K562 (cell line): ENCODE measurements around the gene DLGAP1. TPM values are rescaled to one million over a fixed set of nuclear protein-coding genes. Genes with fewer than 3 reads are reported as not detected.

Experiments used
- ATAC-seq: fragments of 200-7000 bp; cut with Tn5 transposase; 3 replicates; pipeline ENCODE4 v1.9.1; 2020; ENCODE audit warnings: moderate library complexity
- BruUV-seq: library from RNA; stranded (reverse); fragments of 400-500 nt; replicated peaks from 2 replicates; lab custom pipeline; 2021; lab: Mats Ljungman, UMichigan
- CTCF ChIA-PET: fragments of 300-600 bp; formaldehyde crosslinking; extraction: SDS; loops from one replicate; lab custom pipeline; 2021; ENCODE audit warnings: low intra/inter-chr PET ratio; lab: Yijun Ruan, JAX
- POLR2A ChIA-PET: fragments of 300-600, 350-650 bp; sonication (Branson Sonifier 250); formaldehyde crosslinking; extraction: SDS; loops from one replicate; lab custom pipeline; 2021; ENCODE audit warnings: antibody characterized with exemption, inconsistent platforms; lab: Yijun Ruan, JAX
- DNase-seq, 4 experiments: peaks; one replicate each; pipeline versions ENCODE4 v3.0.0 to v3.0.0-alpha.2; 2011 to 2018; ENCODE audit warnings: low spot score in 3 of 4, mixed read lengths in 3 of 4; ENCODE audit errors: extremely low read depth in 1 of 4
- FAIRE-seq: peaks from 2 replicates; lab custom pipeline; 2011; peaks lifted over from hg19 to GRCh38; lab: Jason Lieb, UNC
- H2AFZ ChIP-seq: 2 replicates; pipeline ENCODE4 v1.6.0; 2011; ENCODE audit warnings: low read depth, low read length, control low read depth, inconsistent platforms
- H3K27ac ChIP-seq: fragments of 200-600 bp; 3 replicates; pipeline ENCODE4 v1.8.0; 2011; ENCODE audit warnings: low read depth, mild to moderate bottlenecking, control low read depth, inconsistent platforms, low read length, moderate library complexity, mixed read lengths; ENCODE audit errors: extremely low read depth
- H3K27me3 ChIP-seq, 2 experiments: fragments of 300-600 bp in 1 of 2; 2 replicates in 1 of 2; 3 replicates in 1 of 2; pipeline versions ENCODE4 v1.6.0 to v1.8.0; 2011; ENCODE audit warnings: inconsistent platforms in 2 of 2, low read length in 2 of 2, mild to moderate bottlenecking in 1 of 2, mixed read lengths in 1 of 2, moderate library complexity in 1 of 2; ENCODE audit not compliant: control insufficient read depth in 2 of 2, insufficient read depth in 2 of 2
- H3K36me3 ChIP-seq: fragments of 300-600 bp; 3 replicates; pipeline ENCODE4 v1.8.0; 2011; ENCODE audit warnings: mild to moderate bottlenecking, low read length, inconsistent platforms; ENCODE audit not compliant: control insufficient read depth, insufficient read depth
- H3K4me1 ChIP-seq, 2 experiments: fragments of 200-600 bp in 1 of 2; replicated peaks in 1 of 2; 2 replicates in 1 of 2; 3 replicates in 1 of 2; pipeline versions ENCODE4 v1.5.1 to v1.8.0; 2011; ENCODE audit warnings: inconsistent platforms in 2 of 2, low read length in 2 of 2, mild to moderate bottlenecking in 1 of 2, mixed read lengths in 1 of 2, moderate library complexity in 1 of 2; ENCODE audit not compliant: control insufficient read depth in 2 of 2, insufficient read depth in 2 of 2
- H3K4me2 ChIP-seq: 2 replicates; pipeline ENCODE4 v1.6.1; 2011; ENCODE audit warnings: low read length, control low read depth, inconsistent platforms, mixed read lengths; ENCODE audit not compliant: insufficient read depth
- H3K4me3 ChIP-seq: fragments of 200-600 bp; sonication (generic), shearing (Covaris generic); 2 replicates; pipeline ENCODE4 v1.5.1; 2016; ENCODE audit warnings: control low read depth, inconsistent platforms
- H3K79me2 ChIP-seq: fragments of 200-600 bp; 3 replicates; pipeline ENCODE4 v1.8.0; 2011; ENCODE audit warnings: low read length, inconsistent platforms; ENCODE audit not compliant: control insufficient read depth, insufficient read depth
- H3K9ac ChIP-seq, 2 experiments: 2 replicates each; pipeline versions ENCODE4 v1.6.0 to v1.6.1; 2011; ENCODE audit warnings: low read depth in 2 of 2, low read length in 2 of 2, control low read depth in 1 of 2, inconsistent platforms in 1 of 2, mild to moderate bottlenecking in 1 of 2, mixed read lengths in 1 of 2; ENCODE audit not compliant: insufficient read depth in 1 of 2
- H3K9me1 ChIP-seq: one replicate; pipeline ENCODE4 v1.6.0; 2011; ENCODE audit warnings: inconsistent platforms, mild to moderate bottlenecking, low read length, moderate library complexity; ENCODE audit not compliant: control insufficient read depth, insufficient read depth
- H3K9me3 ChIP-seq: replicated peaks from 2 replicates; pipeline ENCODE4 v1.5.1; 2011; ENCODE audit warnings: low read depth, low read length, inconsistent platforms; ENCODE audit not compliant: control insufficient read depth, insufficient read depth
- H4K20me1 ChIP-seq: replicated peaks from 2 replicates; pipeline ENCODE4 v1.6.1; 2011; ENCODE audit warnings: low read length, inconsistent platforms, mixed read lengths; ENCODE audit not compliant: control insufficient read depth, insufficient read depth
- CHD4 ChIP-seq: fragments of 200-600 bp; sonication (generic); IDR thresholded peaks from 3 replicates; pipeline ENCODE4 v1.6.1; 2012; ENCODE audit warnings: low read depth, mild to moderate bottlenecking, mixed read lengths, low read length, inconsistent platforms; ENCODE audit not compliant: insufficient read depth, insufficient replicate concordance, poor library complexity, severe bottlenecking
- E4F1 ChIP-seq: fragments of 250-450 bp; sonication (Bioruptor Pico); IDR thresholded peaks from 2 replicates; pipeline ENCODE4 v1.5.0; 2021; ENCODE audit warnings: mild to moderate bottlenecking, borderline replicate concordance
- HSF4 ChIP-seq: fragments of 250-450 bp; sonication (Bioruptor Pico); IDR thresholded peaks from 2 replicates; pipeline ENCODE4 v2.1.2; 2022; ENCODE audit warnings: mild to moderate bottlenecking, moderate library complexity, borderline replicate concordance
- MCM5 ChIP-seq: fragments of 450-650 bp; IDR thresholded peaks from 2 replicates; pipeline ENCODE4 v1.6.1; 2016; ENCODE audit warnings: low read depth
- NCOA4 ChIP-seq: fragments of 450-650 bp; IDR thresholded peaks from 2 replicates; pipeline ENCODE4 v1.6.1; 2018; ENCODE audit warnings: mild to moderate bottlenecking; ENCODE audit not compliant: partially characterized antibody
- PHF20 ChIP-seq: fragments of 450-650 bp; IDR thresholded peaks from 2 replicates; pipeline ENCODE4 v1.6.1; 2018; ENCODE audit not compliant: partially characterized antibody
- PHF8 ChIP-seq: fragments of 200-600 bp; sonication (generic); IDR thresholded peaks from 2 replicates; pipeline ENCODE4 v1.6.1; 2012; ENCODE audit warnings: mixed run types, mild to moderate bottlenecking, inconsistent platforms, low read length, moderate library complexity, borderline replicate concordance
- RNF2 ChIP-seq: sonication (generic); IDR thresholded peaks from 2 replicates; pipeline ENCODE4 v1.6.1; 2016
- TAF15 ChIP-seq: fragments of 200-400 bp; formaldehyde crosslinking; IDR thresholded peaks from 2 replicates; pipeline ENCODE4 v1.6.1; 2017; ENCODE audit warnings: mild to moderate bottlenecking, low read depth, low read length, moderate library complexity
- YY1 ChIP-seq, 3 experiments: IDR thresholded peaks; 2 replicates each; pipeline ENCODE4 v1.6.1; 2011; ENCODE audit warnings: low read length in 2 of 3, mild to moderate bottlenecking in 2 of 3, moderate library complexity in 2 of 3, borderline replicate concordance in 1 of 3, control low read depth in 1 of 3, low read depth in 1 of 3; ENCODE audit not compliant: insufficient read depth in 3 of 3, insufficient replicate concordance in 2 of 3, control insufficient read depth in 1 of 3, insufficient read length in 1 of 3; ENCODE audit errors: extremely low read depth in 1 of 3
- ZBTB12 ChIP-seq: fragments of 250-450 bp; sonication (Bioruptor Pico); IDR thresholded peaks from 2 replicates; pipeline ENCODE4 v1.4.0; 2020
- WGBS: fragments of 100-300 bp; shearing (Covaris generic); methylation state at CpG from one replicate; pipeline ENCODE4 v1.1.6; 2016; ENCODE audit warnings: low coverage, mixed read lengths; ENCODE audit not compliant: insufficient coverage; ENCODE audit errors: missing lambda C conversion rate; 5-methylcytosine and 5-hydroxymethylcytosine counted together
- in situ Hi-C: fragments of 300-500 bp; cut with MboI; formaldehyde crosslinking; loops from 4 replicates; pipeline ENCODE4 v1.15.0; 2018; ENCODE audit warnings: inconsistent platforms, mixed read lengths
- intact Hi-C: fragments of 100-400 bp; cut with micrococcal nuclease; formaldehyde crosslinking; loops from 2 replicates; pipeline ENCODE4 v1.14.2; 2022
- polyA plus RNA-seq, 8 experiments: library from polyadenylated mRNA; depleted of rRNA in 4 of 8; stranded (reverse) in 5 of 8; unstranded in 3 of 8; fragments of >200 nt; fragmentation: Nextera tagmentation in 2 of 8; fragmentation: Illumina TruSeq in 1 of 8; extraction: Ambion mirVana in 2 of 8; extraction: Trizol in 1 of 8; gene quantifications; 2 replicates each; pipeline versions ENCODE4 v1.2.1 to v1.2.3, GENCODE V29; 2011 to 2014; ENCODE audit warnings: inconsistent platforms in 1 of 8, missing spikeins in 1 of 8
- total RNA-seq, 7 experiments: library from RNA; depleted of rRNA in 6 of 7; stranded (reverse); fragments of >200 nt in 6 of 7; fragmentation: Illumina TruSeq in 2 of 7; extraction: Trizol in 2 of 7; gene quantifications; 2 replicates each; pipeline versions ENCODE4 v1.2.1 to v1.2.3, GENCODE V29; 2011 to 2021; ENCODE audit warnings: low replicate concordance in 1 of 7
- TF ChIP-seq, protein P1 (sequence below): sonication (generic); formaldehyde crosslinking; IDR thresholded peaks from 2 replicates; pipeline ENCODE4 v1.8.0; 2022; ENCODE audit warnings: mild to moderate bottlenecking, low read depth, missing genetic modification reagents

Gene DLGAP1
- total and polyA plus RNA-seq, 9 of the 15 experiments (the other 6 are each of a cell fraction or from before 2014, with no cell fraction given) = 0.04 to 0.22 (median 0.08) TPM

DNA sequence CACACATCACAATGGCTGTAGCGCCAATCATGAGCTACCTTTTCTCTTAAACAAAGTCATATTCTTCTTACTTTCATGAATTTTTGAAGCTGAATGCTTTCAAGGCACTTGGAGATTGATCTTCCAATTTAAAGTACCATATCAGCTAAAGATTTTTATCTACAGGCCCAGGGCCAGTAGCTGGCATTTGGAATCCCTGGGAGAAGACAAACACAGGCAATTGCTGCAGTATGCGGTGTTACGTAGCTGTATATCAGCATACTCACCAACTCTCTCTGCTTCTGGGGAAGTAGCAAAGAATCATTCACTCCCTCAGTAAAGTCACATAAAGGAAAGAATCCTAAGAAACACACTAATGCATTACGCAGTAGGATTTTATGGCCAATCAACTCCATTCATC, 202.3 kb downstream of the DLGAP1 start:
- no peak for FAIRE-seq
- H3K79me2 ChIP-seq = no peaks in the 10 kb centered on the region
- H3K9ac ChIP-seq = no peak overlapping the region
- ChIA-PET POLR2A (no interaction called here), CTCF (no interaction called here)
- intact Hi-C loops (no loop called here), in situ Hi-C loops (no loop called here)
- H3K36me3 ChIP-seq = no peaks in the 10 kb centered on the region
- H4K20me1 ChIP-seq = no peaks in the 10 kb centered on the region
- H3K9me3 ChIP-seq = no peaks in the 10 kb centered on the region
- no peak overlapping the region for H2AFZ ChIP-seq
- no peaks in the 10 kb centered on the region for H3K9me1 ChIP-seq
- H3K27me3 ChIP-seq = no peaks in the 10 kb centered on the region
- no peaks in the 10 kb centered on the region for H3K4me1 ChIP-seq
- 2% methylated on average over 4 of the region's 4 CpGs for WGBS
- H3K27ac ChIP-seq = no peak overlapping the region
- no peak for ATAC-seq
- H3K4me3 ChIP-seq = no peak overlapping the region
- no peak for TF ChIP-seq TAF15
- no peak for TF ChIP-seq HSF4 (CRISPR knock-in tag)
- TF ChIP-seq, protein P1, sequence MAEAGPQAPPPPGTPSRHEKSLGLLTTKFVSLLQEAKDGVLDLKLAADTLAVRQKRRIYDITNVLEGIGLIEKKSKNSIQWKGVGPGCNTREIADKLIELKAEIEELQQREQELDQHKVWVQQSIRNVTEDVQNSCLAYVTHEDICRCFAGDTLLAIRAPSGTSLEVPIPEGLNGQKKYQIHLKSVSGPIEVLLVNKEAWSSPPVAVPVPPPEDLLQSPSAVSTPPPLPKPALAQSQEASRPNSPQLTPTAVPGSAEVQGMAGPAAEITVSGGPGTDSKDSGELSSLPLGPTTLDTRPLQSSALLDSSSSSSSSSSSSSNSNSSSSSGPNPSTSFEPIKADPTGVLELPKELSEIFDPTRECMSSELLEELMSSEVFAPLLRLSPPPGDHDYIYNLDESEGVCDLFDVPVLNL = no peak
- no peak for TF ChIP-seq PHF20
- no peak for TF ChIP-seq NCOA4
- TF ChIP-seq PHF8 = no peak
- no peak for TF ChIP-seq ZBTB12 (CRISPR knock-in tag)
- no peak for TF ChIP-seq MCM5
- TF ChIP-seq CHD4 = no peak
- no peak for TF ChIP-seq RNF2
- no peak for TF ChIP-seq YY1 (IDR thresholded peaks at IDR 0.05; ENCODE audit: borderline replicate concordance in 1 of 3, control insufficient read depth in 1 of 3, extremely low read depth in 1 of 3, insufficient read depth in 3 of 3, insufficient read length in 1 of 3, insufficient replicate concordance in 2 of 3, low read depth in 1 of 3, low read length in 2 of 3)
- no peak for TF ChIP-seq E4F1 (CRISPR knock-in tag)
- DNase-seq = no peak
- H3K4me2 ChIP-seq = no peak overlapping the region
- no TSS peak for BruUV-seq
